GM18520 (cell line): ENCODE data around the gene ZNF615.
A peak's percentile ranks its signal among the peaks of the same experiment; 100 is the strongest.
"Not testable (repeated sequence)": the region's sequence is repeated elsewhere in the genome, so short reads cannot be mapped to it uniquely, and the experiment has no call there.

Source experiments
- ATAC-seq: cut with Tn5 transposase; IDR thresholded peaks from one replicate; pipeline ENCODE4 v1.9.1; 2021; ENCODE audit not compliant: unreplicated experiment

ZNF615 gene

GRCh38 chr19:52007806-52008557, at the start of gene ZNF615:
TSS of gene ZNF615 (minus strand) at chr19:52008211. CDS start at chr19:52003711, 4,500 bp downstream.
- ATAC-seq: peak; percentile 88

- ATAC-seq: not testable (repeated sequence)
Measured at GRCh38 chr19:52056480-52056879, 48.5 kb upstream of the ZNF615 start.

GRCh38 chr19:52051736-52052135, 43.7 kb upstream of the ZNF615 start:
- ATAC-seq: not testable (repeated sequence)

- ATAC-seq: peak; percentile 83
Measured at GRCh38 chr19:52048555-52049501, 40.8 kb upstream of the ZNF615 start, which contains the start of gene ZNF432. TSS of gene ZNF432 (minus strand) at chr19:52048838. CDS start at chr19:52046868, 1,970 bp downstream.

- ATAC-seq: no peak
Measured at GRCh38 chr19:52039169-52039568, 31.2 kb upstream of the ZNF615 start.

GRCh38 chr19:52034051-52034728, 26.2 kb upstream of the ZNF615 start:
- ATAC-seq: no peak

- ATAC-seq: no peak
Measured at GRCh38 chr19:52028780-52029123, 20.7 kb upstream of the ZNF615 start.

- peak; percentile 84 for ATAC-seq
Measured at GRCh38 chr19:52028027-52028779, 20.2 kb upstream of the ZNF615 start, which contains the start of gene ZNF614. TSS of gene ZNF614 (minus strand) at chr19:52028379. CDS start at chr19:52025745, 2,634 bp downstream.

GRCh38 chr19:52026255-52026990, 18.4 kb upstream of the ZNF615 start:
- not testable (repeated sequence) for ATAC-seq

- ATAC-seq: not testable (repeated sequence)
Measured at GRCh38 chr19:52024478-52024877, 16.5 kb upstream of the ZNF615 start.

GRCh38 chr19:52022193-52022592, 14.2 kb upstream of the ZNF615 start:
- no peak for ATAC-seq

GRCh38 chr19:52020506-52020905, 12.5 kb upstream of the ZNF615 start:
- ATAC-seq: no peak

GRCh38 chr19:52010674-52011073, 2.7 kb upstream of the ZNF615 start:
- ATAC-seq: no peak

- ATAC-seq: no peak
Measured at GRCh38 chr19:52007451-52007805, 583 bp downstream of the ZNF615 start.

GRCh38 chr19:51994048-51994644, 13.9 kb downstream of the ZNF615 start:
- no peak for ATAC-seq

GRCh38 chr19:51993422-51993821, 14.6 kb downstream of the ZNF615 start:
- ATAC-seq: no peak

GRCh38 chr19:51986309-51987291, 21.4 kb downstream of the ZNF615 start, which contains the start of gene ZNF350:
TSS of gene ZNF350 (minus strand) at chr19:51986840. CDS start at chr19:51974360, 12,480 bp downstream.
- ATAC-seq: peak; percentile 74

- ATAC-seq: no peak
Measured at GRCh38 chr19:51983361-51983760, 24.6 kb downstream of the ZNF615 start.
